ENCODE results near the gene TIGD1. TPM values are rescaled to one million over a fixed set of nuclear protein-coding genes. Genes with fewer than 3 reads are reported as not detected.

The TIGD1 gene
- total and polyA plus RNA-seq, 2 of the 13 experiments (the other 11 are each of a cell fraction or from before 2014, with no cell fraction given) = 3.5 to 9.5 TPM

- TF ChIP-seq MLXIP (CRISPR knock-in tag; IDR thresholded peaks at IDR 0.05; ENCODE audit: borderline replicate concordance) = no peak
These were observed 24.5 kb upstream of the TIGD1 start (continued) for GRCh38 chr2:232574674-232575403.

- Histone ChIP-seq H3K36me3 (replicated peaks in 1 of 2; ENCODE audit: control insufficient read depth in 1 of 2, insufficient read depth in 2 of 2, low read length in 2 of 2) (peaks cover 13 to 37% of the 10 kb centered on the region in 2 experiments), H3K27me3 (ENCODE audit: control insufficient read depth in 1 of 2, insufficient read depth in 2 of 2, low read length in 2 of 2) (no peaks in the 10 kb centered on the region), H2AFZ (ENCODE audit: low read length) (no peak overlapping the region), H3K4me3 (replicated peaks in 1 of 3; ENCODE audit: insufficient read depth in 1 of 3, low read depth in 2 of 3, low read length in 3 of 3) (peak overlapping the region in 1 of 3 experiments; percentile 15; a peak in 1 of 6 replicates), H3K27ac (ENCODE audit: extremely low read length, insufficient read depth, low read length) (peak overlapping the region; percentile 82), H3K4me2 (ENCODE audit: low read depth, low read length) (peak overlapping the region; percentile 63), H4K20me1 (ENCODE audit: insufficient read depth, low read length) (no peaks in the 10 kb centered on the region), H3K9ac (ENCODE audit: insufficient read depth, low read depth, low read length) (peak overlapping the region; percentile 40), H3K4me1 (ENCODE audit: insufficient read depth, low read length) (peaks cover 50% of the 10 kb centered on the region), H3K79me2 (ENCODE audit: insufficient read depth, low read length) (no peaks in the 10 kb centered on the region), H3K9me3 (ENCODE audit: low read length) (no peaks in the 10 kb centered on the region)
- WGBS (ENCODE audit: low lambda C conversion rate) = 75% methylated on average over 8 of the region's 8 CpGs
- in situ Hi-C loops (cut with HindIII; ENCODE audit: extremely low pct_ligation_motif_present, low pct_unique_long_range_greater_than_20kb) (no loop called here), intact Hi-C loops (cut with micrococcal nuclease; ENCODE audit: unreplicated experiment) (no loop called here)
- DNase-seq (ENCODE audit: low spot score) (no peak), ATAC-seq (peak; percentile 4), FAIRE-seq (no peak)
- ChIA-PET POLR2A (interaction anchor here (1.9 kb wide), 1 partner anchor 23 kb away, joined by 10 read pairs; the partner anchor contains the start of genes EIF4E2 and TIGD1), CTCF (ENCODE audit: low intra/inter-chr PET ratio, low total read pairs) (no interaction called here)
- BruUV-seq (replicated peaks) = no TSS peak
- TF ChIP-seq NR2C2 (CRISPR knock-in tag; IDR thresholded peaks at IDR 0.05; ENCODE audit: borderline replicate concordance) = no peak
- TF ChIP-seq DNMT3B (CRISPR knock-in tag; conservative IDR thresholded peaks at IDR 0.05) = no peak
- TF ChIP-seq ZNF563 (CRISPR knock-in tag; IDR thresholded peaks at IDR 0.05) = no peak
- no peak for TF ChIP-seq SOX6 (IDR thresholded peaks at IDR 0.05)
- TF ChIP-seq SOX6 (CRISPR knock-in tag; IDR thresholded peaks at IDR 0.05) = 0 out of 2 replicates have a peak, but pooled peaks have one; percentile 15
- TF ChIP-seq ZNF761 (CRISPR knock-in tag; conservative IDR thresholded peaks at IDR 0.05) = 0 out of 2 replicates have a peak, but pooled peaks have one; percentile 4
- TF ChIP-seq SOX5 (CRISPR knock-in tag; IDR thresholded peaks at IDR 0.05; ENCODE audit: borderline replicate concordance) = no peak
- TF ChIP-seq SOX13 (IDR thresholded peaks at IDR 0.05) = no peak
- peak in 1 of 2 experiments; percentile 40; a peak in 1 of 4 replicates for TF ChIP-seq SOX13 (CRISPR knock-in tag; conservative IDR thresholded peaks at IDR 0.05 in 1 of 2, IDR thresholded peaks at IDR 0.05 in 1 of 2)
- TF ChIP-seq PBX3 (CRISPR knock-in tag; IDR thresholded peaks at IDR 0.05; ENCODE audit: borderline replicate concordance) = no peak
- TF ChIP-seq ZNF687 (CRISPR knock-in tag; IDR thresholded peaks at IDR 0.05) = peak; percentile 53
- no peak for TF ChIP-seq PAF1 (CRISPR knock-in tag; IDR thresholded peaks at IDR 0.05)
These were observed 23.5 kb upstream of the TIGD1 start for GRCh38 chr2:232573771-232574435.
